Upper lobe of right lung (tissue), 1 donor: ENCODE results near the gene LUC7L3. TPM values are rescaled to one million over a fixed set of nuclear protein-coding genes. Genes with fewer than 3 reads are reported as not detected.

Experiments used
- ATAC-seq: fragments of 200-7000 bp; cut with Tn5 transposase; one replicate; pipeline ENCODE4 v1.9.1; 2020; ENCODE audit warnings: mild to moderate bottlenecking, moderate library complexity
- DNase-seq: peaks from one replicate; pipeline ENCODE4 v3.0.0-alpha.2; 2020
- H3K27ac ChIP-seq: fragments of 200-600 bp; one replicate; pipeline ENCODE4 v1.8.0; 2022
- H3K27me3 ChIP-seq: fragments of 200-600 bp; one replicate; pipeline ENCODE4 v1.8.0; 2022; ENCODE audit warnings: mild to moderate bottlenecking
- H3K36me3 ChIP-seq: fragments of 200-600 bp; one replicate; pipeline ENCODE4 v1.8.0; 2022
- H3K4me1 ChIP-seq: fragments of 200-600 bp; one replicate; pipeline ENCODE4 v1.8.0; 2022
- H3K4me3 ChIP-seq: fragments of 200-600 bp; one replicate; pipeline ENCODE4 v1.8.0; 2022; ENCODE audit warnings: mild to moderate bottlenecking
- H3K9me3 ChIP-seq: fragments of 200-600 bp; one replicate; pipeline ENCODE4 v1.8.0; 2022
- intact Hi-C: fragments of 100-400 bp; cut with DNase I; formaldehyde crosslinking; loops from one replicate; pipeline ENCODE4 v1.11.0; 2022
- total RNA-seq: library from RNA; stranded (reverse); fragmentation: NEBNext Ultra II Directional; extraction: Animal tissue kit (Norgen Biotek cat#: 25700); gene quantifications from one replicate; pipeline ENCODE4 v1.2.1, GENCODE V29; 2021
- TF ChIP-seq, protein P1 (sequence below): fragments of 200-600 bp; IDR thresholded peaks from one replicate; pipeline ENCODE4 v1.8.0; 2022; ENCODE audit warnings: antibody characterized with exemption
- donor health status: DM: no; HTN: yes; CAD: no; lungs with severe emphysema.

Gene LUC7L3
- total RNA-seq, 1 donor from 2014 or later = 105 TPM

DNA sequence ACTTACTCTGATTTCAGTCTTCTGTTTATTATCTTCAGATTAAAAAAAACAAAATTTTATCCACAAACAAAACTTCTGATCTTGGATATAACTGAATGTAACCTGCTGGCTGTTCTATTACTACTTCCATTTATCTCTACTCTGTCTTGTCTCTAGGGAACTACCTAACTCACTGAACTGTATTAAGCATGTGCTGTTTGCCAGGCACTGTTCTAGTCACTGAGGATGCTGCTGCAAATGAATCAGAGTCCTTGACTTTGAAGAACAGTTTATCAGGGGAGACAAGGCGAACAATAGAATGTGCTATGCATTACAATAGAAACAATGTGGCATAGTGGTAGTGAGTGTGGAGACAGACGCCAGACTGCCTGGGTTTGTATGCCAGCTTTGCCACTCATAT is 9.4 kb upstream of the LUC7L3 start:
- no peak overlapping the region for H3K4me3 ChIP-seq
- ATAC-seq (no peak), DNase-seq (no peak)
- no peaks in the 10 kb centered on the region for H3K27me3 ChIP-seq
- H3K27ac ChIP-seq = no peak overlapping the region
- peaks cover 27% of the 10 kb centered on the region for H3K4me1 ChIP-seq
- intact Hi-C loops = no loop called here
- no peaks in the 10 kb centered on the region for H3K36me3 ChIP-seq
- no peaks in the 10 kb centered on the region for H3K9me3 ChIP-seq
- TF ChIP-seq, protein P1, sequence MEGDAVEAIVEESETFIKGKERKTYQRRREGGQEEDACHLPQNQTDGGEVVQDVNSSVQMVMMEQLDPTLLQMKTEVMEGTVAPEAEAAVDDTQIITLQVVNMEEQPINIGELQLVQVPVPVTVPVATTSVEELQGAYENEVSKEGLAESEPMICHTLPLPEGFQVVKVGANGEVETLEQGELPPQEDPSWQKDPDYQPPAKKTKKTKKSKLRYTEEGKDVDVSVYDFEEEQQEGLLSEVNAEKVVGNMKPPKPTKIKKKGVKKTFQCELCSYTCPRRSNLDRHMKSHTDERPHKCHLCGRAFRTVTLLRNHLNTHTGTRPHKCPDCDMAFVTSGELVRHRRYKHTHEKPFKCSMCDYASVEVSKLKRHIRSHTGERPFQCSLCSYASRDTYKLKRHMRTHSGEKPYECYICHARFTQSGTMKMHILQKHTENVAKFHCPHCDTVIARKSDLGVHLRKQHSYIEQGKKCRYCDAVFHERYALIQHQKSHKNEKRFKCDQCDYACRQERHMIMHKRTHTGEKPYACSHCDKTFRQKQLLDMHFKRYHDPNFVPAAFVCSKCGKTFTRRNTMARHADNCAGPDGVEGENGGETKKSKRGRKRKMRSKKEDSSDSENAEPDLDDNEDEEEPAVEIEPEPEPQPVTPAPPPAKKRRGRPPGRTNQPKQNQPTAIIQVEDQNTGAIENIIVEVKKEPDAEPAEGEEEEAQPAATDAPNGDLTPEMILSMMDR = no peak

- Histone ChIP-seq H3K27ac (no peak overlapping the region), H3K27me3 (no peaks in the 10 kb centered on the region), H3K4me1 (peaks cover 25% of the 10 kb centered on the region), H3K4me3 (no peak overlapping the region), H3K36me3 (no peaks in the 10 kb centered on the region), H3K9me3 (no peaks in the 10 kb centered on the region)
- DNase-seq (no peak), ATAC-seq (no peak)
- intact Hi-C loops = no loop called here
- TF ChIP-seq, protein P1 = no peak
These were observed 8.8 kb upstream of the LUC7L3 start for GRCh38 chr17:50710650-50711049.

DNA sequence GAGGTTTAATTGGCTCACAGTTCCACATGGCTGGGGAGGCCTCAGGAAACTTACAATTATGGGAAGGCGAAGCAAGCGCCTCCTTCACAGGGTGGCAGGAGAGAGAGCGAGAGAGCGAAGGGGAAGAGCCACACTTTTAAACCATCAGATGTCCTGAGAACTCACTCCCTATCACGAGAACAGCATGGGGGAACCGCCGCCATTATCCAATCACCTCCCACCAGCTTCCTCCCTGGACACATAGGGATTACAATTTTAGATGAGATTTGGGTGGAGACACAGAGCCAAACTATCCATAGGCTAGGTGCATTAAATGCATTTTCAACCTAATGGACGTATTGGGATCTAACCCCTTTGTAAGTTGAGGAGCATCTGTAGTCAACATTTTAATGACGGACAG is 6.8 kb upstream of the LUC7L3 start:
- Histone ChIP-seq H3K9me3 (no peaks in the 10 kb centered on the region), H3K27me3 (no peaks in the 10 kb centered on the region), H3K36me3 (no peaks in the 10 kb centered on the region), H3K27ac (no peak overlapping the region), H3K4me1 (peaks cover 18% of the 10 kb centered on the region), H3K4me3 (no peak overlapping the region)
- no peak for DNase-seq
- intact Hi-C loops = no loop called here
- TF ChIP-seq, protein P1 = no peak
- ATAC-seq = no peak

GRCh38 chr17:50715471-50715870 is 3.9 kb upstream of the LUC7L3 start:
- no peak overlapping the region for H3K4me3 ChIP-seq
- ATAC-seq (no peak), DNase-seq (no peak)
- H3K27ac ChIP-seq = no peak overlapping the region
- H3K27me3 ChIP-seq = no peaks in the 10 kb centered on the region
- no peaks in the 10 kb centered on the region for H3K36me3 ChIP-seq
- TF ChIP-seq, protein P1 = no peak
- no peaks in the 10 kb centered on the region for H3K4me1 ChIP-seq
- intact Hi-C loops = no loop called here
- H3K9me3 ChIP-seq = no peaks in the 10 kb centered on the region

GRCh38 chr17:50719924-50720794 is 756 bp downstream of the LUC7L3 start:
- ATAC-seq = no peak
- H3K27ac ChIP-seq = peak overlapping the region; percentile 94
- peaks cover 28% of the 10 kb centered on the region for H3K4me1 ChIP-seq
- DNase-seq = no peak
- H3K9me3 ChIP-seq = no peaks in the 10 kb centered on the region
- TF ChIP-seq, protein P1 = no peak
- H3K4me3 ChIP-seq = peak overlapping the region; percentile 89
- intact Hi-C loops = no loop called here
- H3K27me3 ChIP-seq = no peaks in the 10 kb centered on the region
- no peaks in the 10 kb centered on the region for H3K36me3 ChIP-seq
